Melanocyte of skin (primary cell): ENCODE data around the gene RPS19. TPM values are rescaled to one million over a fixed set of nuclear protein-coding genes. Genes with fewer than 3 reads are reported as not detected.

Experiments
- small RNA-seq, 2 donors: library from RNA; depleted of rRNA; stranded (forward); fragments of <200 nt; gene quantifications; one replicate each; pipeline ENCODE3, GENCODE V24; 2012
- total RNA-seq, 2 donors: library from RNA; depleted of rRNA; stranded (reverse); fragments of >200 nt; gene quantifications; 2 replicates each; pipeline ENCODE4 v1.2.3, GENCODE V29; 2012

Gene RPS19
- total RNA-seq, result 100 to 1,000 TPM; 439 to 701 TPM

GRCh38 chr19:41859618-41860418 lies at the start of gene RPS19:
Gene RPS19, plus strand, starts transcription at chr19:41860255. Its CDS starts 520 bp downstream, at chr19:41860775.

DNA sequence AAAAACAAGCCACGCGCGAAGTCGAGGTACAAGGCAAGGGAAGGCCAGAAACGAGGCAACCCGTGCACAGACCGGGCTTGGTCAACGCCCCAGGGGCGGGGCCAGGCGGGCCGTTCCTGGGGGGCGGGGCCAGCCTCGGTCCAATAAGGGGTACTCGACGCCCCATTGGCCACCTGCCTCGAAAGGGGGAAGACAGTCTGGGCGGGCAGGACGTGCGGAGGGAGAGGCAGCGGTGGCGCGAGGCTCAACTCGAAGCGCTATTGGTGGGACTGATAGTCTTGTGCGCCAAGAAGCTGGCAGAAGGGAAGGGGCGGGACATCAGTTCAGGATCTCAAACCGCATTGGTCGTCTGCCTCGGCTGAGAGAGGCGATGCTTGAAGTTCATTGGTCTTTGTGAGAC lies 15.5 kb upstream of the RPS19 start, which contains the start of gene LYPD4:
Gene LYPD4 (minus strand): TSS at position 83 of the 400 bp plus-strand sequence. CDS start 5,398 bp downstream, outside the sequence.

GRCh38 chr19:41845001-41845050 lies 15.2 kb upstream of the RPS19 start, which contains the start of gene DMRTC2:
Gene DMRTC2, plus strand, starts transcription at chr19:41845042. Its CDS starts 2,387 bp downstream, at chr19:41847429.

DNA sequence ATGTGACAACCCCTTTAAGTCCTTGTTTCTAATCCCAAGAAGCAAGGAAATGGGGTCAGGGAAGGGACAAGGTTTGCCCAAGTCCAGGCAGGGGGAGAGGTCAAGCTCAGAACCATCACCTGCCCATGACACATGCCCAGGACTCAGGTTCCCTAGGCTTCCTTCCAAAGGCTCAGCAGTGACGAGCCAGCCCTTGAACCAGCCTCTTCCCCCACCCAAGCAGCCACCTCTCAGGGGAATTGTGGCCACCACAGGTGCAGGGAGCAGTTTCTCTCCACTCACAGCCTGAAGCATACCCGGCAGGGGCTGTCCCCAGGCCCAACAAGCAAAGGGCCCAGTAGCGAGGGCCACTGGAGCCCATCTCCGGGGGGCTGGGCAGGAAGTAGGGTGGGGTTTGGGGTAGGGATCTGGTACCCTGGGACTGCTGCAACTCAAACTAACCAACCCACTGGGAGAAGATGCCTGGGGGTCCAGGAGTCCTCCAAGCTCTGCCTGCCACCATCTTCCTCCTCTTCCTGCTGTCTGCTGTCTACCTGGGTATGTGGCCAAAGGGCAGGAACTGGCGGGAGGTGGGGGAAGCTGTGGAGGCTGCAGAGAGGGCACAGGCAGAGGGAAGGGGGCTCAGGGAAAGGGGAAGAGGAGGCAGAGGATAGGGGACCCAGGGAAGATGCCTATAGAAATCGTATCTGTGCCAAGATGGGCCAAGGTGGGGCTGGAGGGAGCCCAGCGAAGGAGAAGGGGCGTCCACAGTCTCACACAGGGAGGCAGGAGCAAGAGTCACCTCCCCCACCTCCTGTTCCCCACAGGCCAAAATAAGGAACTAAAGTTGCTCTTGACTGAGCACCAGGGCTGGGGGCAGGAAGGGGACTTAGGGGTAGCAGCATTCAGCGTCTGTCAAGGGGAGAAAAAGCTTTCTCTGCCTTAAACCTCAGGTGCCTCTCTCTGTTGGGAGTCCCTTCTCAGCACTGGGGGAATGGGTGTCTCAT lies 17.1 kb downstream of the RPS19 start, which contains the start of gene CD79A:
Gene CD79A (plus strand): TSS at position 433 of the 986 bp plus-strand sequence. CDS start 26 bp downstream, at position 459.

DNA sequence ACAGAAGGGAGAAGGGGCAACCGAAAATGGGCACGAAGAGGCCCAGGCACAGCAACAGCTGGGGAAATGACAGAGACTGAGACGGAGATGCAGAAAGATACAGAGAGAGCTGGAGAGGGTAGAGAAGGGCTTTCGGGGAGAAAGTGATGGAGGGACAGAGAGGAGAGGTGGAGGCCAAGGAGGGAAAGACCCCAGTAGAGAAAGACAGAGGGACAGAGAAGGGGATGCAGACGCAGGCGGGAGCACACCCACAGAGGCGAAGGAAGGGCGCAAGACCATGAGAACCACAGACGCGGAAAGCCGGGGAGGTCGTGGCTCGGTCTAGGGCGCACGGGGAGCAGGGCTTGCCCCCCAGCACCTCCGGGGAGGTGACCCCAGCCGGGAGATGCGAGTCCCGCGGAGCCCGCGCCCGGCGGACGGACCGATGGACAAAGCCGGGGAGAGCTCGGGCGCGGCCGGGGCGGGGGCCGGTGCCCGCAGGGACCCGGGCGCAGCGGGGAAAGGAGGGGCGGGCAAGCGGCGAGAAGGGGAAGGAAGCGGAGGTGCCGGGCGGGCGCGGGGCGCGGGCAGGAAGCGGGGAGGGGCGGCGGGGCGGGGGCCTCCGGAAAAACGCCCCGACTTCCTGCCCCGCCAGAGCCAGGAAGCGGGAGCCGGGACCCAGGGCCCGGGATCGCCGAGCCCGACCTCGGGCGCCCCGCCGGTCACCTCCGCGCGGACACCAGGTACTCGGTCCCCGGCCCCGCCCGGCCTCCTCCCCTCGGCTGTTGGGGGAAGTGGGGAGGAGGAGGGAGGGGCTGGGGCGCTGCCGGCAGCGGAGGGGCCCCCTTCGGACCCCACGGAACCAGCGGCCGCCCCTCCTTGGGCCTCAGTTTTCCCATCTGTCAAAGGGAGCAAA lies 22.8 kb downstream of the RPS19 start, which contains the start of gene ARHGEF1:
Gene ARHGEF1 (plus strand): TSS at position 617 of the 895 bp plus-strand sequence. CDS start 4,899 bp downstream, outside the sequence.

Small RNA genes lying within 50 kb of the gene (small RNA-seq; reads per million reads assigned to genes)
- gene MIR6797, result 0 to 0.52 reads per million in 2 donors

Other genes starting within 250 kb of the RPS19 start
- not detected for gene CEACAM4, start 233.2 kb upstream of the RPS19 start, total RNA-seq
- gene CEACAM7, start 172.0 kb upstream of the RPS19 start, total RNA-seq, result not detected
- gene CEACAM5, start 151.6 kb upstream of the RPS19 start, total RNA-seq, result not detected
- gene CEACAM6, start 104.7 kb upstream of the RPS19 start, total RNA-seq, result not detected
- not detected for gene CEACAM3, start 63.7 kb upstream of the RPS19 start, total RNA-seq
- gene LYPD4, start 15.6 kb upstream of the RPS19 start, total RNA-seq, result not detected
- gene DMRTC2, start 15.2 kb upstream of the RPS19 start, total RNA-seq, result not detected
- under 1 TPM in 1 of 2 donors, not detected in 1; under 0.01 TPM for gene CD79A, start 17.0 kb downstream of the RPS19 start, total RNA-seq
- gene ARHGEF1, start 22.9 kb downstream of the RPS19 start, total RNA-seq, result 10 to 100 TPM; 28.2 to 48.0 TPM
- not detected for gene ERFL, start 68.2 kb downstream of the RPS19 start, total RNA-seq
- gene RABAC1, start 99.1 kb downstream of the RPS19 start, total RNA-seq, result 10 to 100 TPM; 70.2 to 74.6 TPM
- not detected for gene ATP1A3, start 134.0 kb downstream of the RPS19 start, total RNA-seq
- gene GRIK5, start 210.0 kb downstream of the RPS19 start, total RNA-seq, result under 1 TPM in 1 of 2 donors, not detected in 1; under 0.01 TPM
- 10 to 100 TPM; 16.9 to 22.3 TPM for gene ZNF574, start 215.9 kb downstream of the RPS19 start, total RNA-seq